K562 (cell line): ENCODE results near the gene HOXB4.

Experiments used
- BHLHE40 ChIP-seq: IDR thresholded peaks from 2 replicates; pipeline ENCODE4 v1.6.1; 2011; ENCODE audit warnings: low read length, improper control_type of control experiment
- BRCA1 ChIP-seq, 2 experiments: fragments of 450-650 bp in 1 of 2; sonication (generic) in 1 of 2; formaldehyde crosslinking in 1 of 2; IDR thresholded peaks; 2 replicates each; pipeline versions ENCODE4 v1.5.0 to v1.6.1; 2017 to 2020; ENCODE audit warnings: mild to moderate bottlenecking in 1 of 2, missing genetic modification reagents in 1 of 2
- JUNB ChIP-seq: fragments of 450-650 bp; formaldehyde crosslinking; conservative IDR thresholded peaks from 2 replicates; pipeline ENCODE4 v1.4.0; 2020; ENCODE audit warnings: mild to moderate bottlenecking
- KDM5B ChIP-seq: fragments of 200-600 bp; sonication (generic); IDR thresholded peaks from 2 replicates; pipeline ENCODE4 v1.6.1; 2012; ENCODE audit warnings: low read depth, mild to moderate bottlenecking, moderate library complexity, low read length, control low read depth, inconsistent platforms; ENCODE audit not compliant: insufficient replicate concordance
- TCF7 ChIP-seq: sonication (generic); IDR thresholded peaks from 2 replicates; pipeline ENCODE4 v1.6.1; 2016; ENCODE audit warnings: antibody characterized with exemption, borderline replicate concordance
- TF ChIP-seq, protein P1 (sequence below), 3 experiments: IDR thresholded peaks in 2 of 3; conservative IDR thresholded peaks in 1 of 3; 2 replicates each; pipeline ENCODE4 v1.5.1; 2011 to 2012; ENCODE audit warnings: low read length in 3 of 3, mild to moderate bottlenecking in 3 of 3, control low read depth in 2 of 3, improper control_type of control experiment in 1 of 3, inconsistent platforms in 1 of 3, low read depth in 1 of 3, mixed read lengths in 1 of 3, moderate library complexity in 1 of 3; ENCODE audit not compliant: insufficient read depth in 2 of 3

GRCh38 chr17:48543854-48544348 lies 34.2 kb downstream of the HOXB4 start:
- TF ChIP-seq, protein P1, sequence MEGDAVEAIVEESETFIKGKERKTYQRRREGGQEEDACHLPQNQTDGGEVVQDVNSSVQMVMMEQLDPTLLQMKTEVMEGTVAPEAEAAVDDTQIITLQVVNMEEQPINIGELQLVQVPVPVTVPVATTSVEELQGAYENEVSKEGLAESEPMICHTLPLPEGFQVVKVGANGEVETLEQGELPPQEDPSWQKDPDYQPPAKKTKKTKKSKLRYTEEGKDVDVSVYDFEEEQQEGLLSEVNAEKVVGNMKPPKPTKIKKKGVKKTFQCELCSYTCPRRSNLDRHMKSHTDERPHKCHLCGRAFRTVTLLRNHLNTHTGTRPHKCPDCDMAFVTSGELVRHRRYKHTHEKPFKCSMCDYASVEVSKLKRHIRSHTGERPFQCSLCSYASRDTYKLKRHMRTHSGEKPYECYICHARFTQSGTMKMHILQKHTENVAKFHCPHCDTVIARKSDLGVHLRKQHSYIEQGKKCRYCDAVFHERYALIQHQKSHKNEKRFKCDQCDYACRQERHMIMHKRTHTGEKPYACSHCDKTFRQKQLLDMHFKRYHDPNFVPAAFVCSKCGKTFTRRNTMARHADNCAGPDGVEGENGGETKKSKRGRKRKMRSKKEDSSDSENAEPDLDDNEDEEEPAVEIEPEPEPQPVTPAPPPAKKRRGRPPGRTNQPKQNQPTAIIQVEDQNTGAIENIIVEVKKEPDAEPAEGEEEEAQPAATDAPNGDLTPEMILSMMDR (IDR thresholded peaks at IDR 0.05 in 2 of 3, conservative IDR thresholded peaks at IDR 0.05 in 1 of 3; ENCODE audit: insufficient read depth in 2 of 3, low read depth in 1 of 3, low read length in 3 of 3): no peak
- TF ChIP-seq BHLHE40: no peak
- no peak for TF ChIP-seq KDM5B
- no peak for TF ChIP-seq JUNB (CRISPR knock-in tag)
- no peak for TF ChIP-seq TCF7
- no peak for TF ChIP-seq BRCA1 (IDR thresholded peaks at IDR 0.05)
- no peak for TF ChIP-seq BRCA1 (CRISPR knock-in tag; IDR thresholded peaks at IDR 0.05)
